Body of pancreas (tissue), 4 donors: Measurements from ENCODE around the gene CAV2. TPM values are rescaled to one million over a fixed set of nuclear protein-coding genes. Genes with fewer than 3 reads are reported as not detected.

Experiments
- ATAC-seq: fragments of 150-250 bp; one replicate; pipeline ENCODE4 v1.9.1; 2016
- DNase-seq, 4 donors: peaks; one replicate each; pipeline ENCODE4 v3.0.0-alpha.2; 2019
- H3K27ac ChIP-seq, 4 donors: fragments of 200-600 bp; sonication (generic); 1 replicate in 3 of 4; 2 replicates in 1 of 4; pipeline versions ENCODE4 v1.5.1 to v1.6.1; 2016 to 2019; ENCODE audit warnings: mild to moderate bottlenecking in 1 of 4, mixed read lengths in 1 of 4, moderate library complexity in 1 of 4
- H3K27me3 ChIP-seq, 2 donors: fragments of 200-600 bp; sonication (generic); one replicate each; pipeline ENCODE4 v1.6.0; 2016; ENCODE audit warnings: mild to moderate bottlenecking in 1 of 2
- H3K36me3 ChIP-seq, 2 donors: fragments of 200-600 bp; sonication (generic); replicated peaks in 1 of 2; 2 replicates each; pipeline ENCODE4 v1.5.1; 2016; ENCODE audit warnings: low read depth in 2 of 2; ENCODE audit not compliant: insufficient read depth in 1 of 2
- H3K4me1 ChIP-seq: fragments of 200-600 bp; sonication (generic); one replicate; pipeline ENCODE4 v1.6.0; 2016
- H3K4me3 ChIP-seq, 2 donors: fragments of 200-600 bp; sonication (generic); 1 replicate in 1 of 2; 2 replicates in 1 of 2; pipeline ENCODE4 v1.5.1; 2016 to 2019
- H3K9me3 ChIP-seq, 3 donors: fragments of 200-600 bp; sonication (generic); 1 replicate in 2 of 3; 2 replicates in 1 of 3; pipeline ENCODE4 v1.5.1; 2016
- POLR2A ChIP-seq, 3 donors: fragments of 450-650 bp; IDR thresholded peaks; one replicate each; pipeline ENCODE4 v1.6.1; 2016; ENCODE audit warnings: antibody characterized with exemption in 3 of 3, mild to moderate bottlenecking in 2 of 3
- WGBS, 2 donors: methylation state at CpG; one replicate each; pipeline ENCODE4 v1.1.5; 2017; 5-methylcytosine and 5-hydroxymethylcytosine counted together
- intact Hi-C: fragments of 100-400 bp; cut with DNase I; formaldehyde crosslinking; loops from one replicate; pipeline ENCODE4 v1.15.1; 2023
- total RNA-seq, 2 donors: library from RNA; depleted of rRNA; stranded (reverse); fragments of >200 nt; gene quantifications; one replicate each; pipeline ENCODE4 v1.1.0, GENCODE V29; 2016
- TF ChIP-seq, protein P1 (sequence below), 7 experiments: fragments of 450-650 bp in 4 of 7; fragments of 200-600 bp in 3 of 7; sonication (generic) in 3 of 7; IDR thresholded peaks; one replicate each; pipeline ENCODE4 v1.5.1; 2016 to 2019; ENCODE audit warnings: antibody characterized with exemption in 7 of 7

CAV2 gene
- total RNA-seq, 2 donors from 2014 or later = 47.0 to 51.1 TPM

DNA sequence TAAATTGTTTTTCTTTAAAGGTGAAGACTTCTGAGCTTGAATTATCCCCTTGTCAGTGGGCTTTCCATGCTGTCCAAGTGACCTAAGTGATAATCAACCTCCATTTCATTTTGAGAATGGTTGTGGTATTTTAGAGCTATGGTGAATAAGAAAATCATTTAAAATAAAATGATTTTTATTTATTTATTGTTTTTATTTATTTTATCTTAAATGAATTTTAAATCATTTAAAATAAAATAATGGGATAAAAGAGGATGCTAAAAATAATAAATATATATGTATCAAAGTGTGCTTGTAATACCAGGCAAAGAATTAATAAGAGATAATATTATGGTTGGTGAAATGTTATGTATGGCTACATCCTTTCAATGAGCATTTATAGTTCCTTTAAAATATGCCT lies 49.8 kb downstream of the CAV2 start:
- Histone ChIP-seq H3K27ac (no peak overlapping the region), H3K36me3 (no peaks in the 10 kb centered on the region), H3K4me3 (no peak overlapping the region), H3K27me3 (no peaks in the 10 kb centered on the region), H3K4me1 (no peaks in the 10 kb centered on the region), H3K9me3 (no peaks in the 10 kb centered on the region)
- DNase-seq (no peak), ATAC-seq (no peak)
- intact Hi-C loops = no loop called here
- TF ChIP-seq POLR2A (IDR thresholded peaks at IDR 0.05) = no peak
- TF ChIP-seq, protein P1, sequence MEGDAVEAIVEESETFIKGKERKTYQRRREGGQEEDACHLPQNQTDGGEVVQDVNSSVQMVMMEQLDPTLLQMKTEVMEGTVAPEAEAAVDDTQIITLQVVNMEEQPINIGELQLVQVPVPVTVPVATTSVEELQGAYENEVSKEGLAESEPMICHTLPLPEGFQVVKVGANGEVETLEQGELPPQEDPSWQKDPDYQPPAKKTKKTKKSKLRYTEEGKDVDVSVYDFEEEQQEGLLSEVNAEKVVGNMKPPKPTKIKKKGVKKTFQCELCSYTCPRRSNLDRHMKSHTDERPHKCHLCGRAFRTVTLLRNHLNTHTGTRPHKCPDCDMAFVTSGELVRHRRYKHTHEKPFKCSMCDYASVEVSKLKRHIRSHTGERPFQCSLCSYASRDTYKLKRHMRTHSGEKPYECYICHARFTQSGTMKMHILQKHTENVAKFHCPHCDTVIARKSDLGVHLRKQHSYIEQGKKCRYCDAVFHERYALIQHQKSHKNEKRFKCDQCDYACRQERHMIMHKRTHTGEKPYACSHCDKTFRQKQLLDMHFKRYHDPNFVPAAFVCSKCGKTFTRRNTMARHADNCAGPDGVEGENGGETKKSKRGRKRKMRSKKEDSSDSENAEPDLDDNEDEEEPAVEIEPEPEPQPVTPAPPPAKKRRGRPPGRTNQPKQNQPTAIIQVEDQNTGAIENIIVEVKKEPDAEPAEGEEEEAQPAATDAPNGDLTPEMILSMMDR (IDR thresholded peaks at IDR 0.05) = no peak

DNA sequence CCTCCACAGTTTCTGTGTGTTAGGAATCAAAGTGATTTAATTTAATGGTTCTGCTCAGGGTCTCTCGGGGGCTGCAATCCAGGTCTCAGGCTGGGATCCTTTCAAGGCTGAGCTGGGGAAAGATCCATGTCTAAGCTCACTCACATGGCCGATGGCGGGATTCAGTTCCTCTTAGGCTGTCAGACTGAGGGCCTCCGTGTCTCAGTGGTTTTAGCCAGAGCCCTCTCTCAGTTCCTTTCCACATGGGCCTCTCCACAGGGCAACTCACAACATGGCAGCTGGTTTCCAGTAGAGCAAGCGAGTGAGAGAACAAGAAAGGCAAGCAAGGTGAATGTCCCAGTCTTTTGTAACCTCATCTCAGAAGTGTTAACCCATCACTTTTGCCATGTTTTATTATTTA lies 52.2 kb downstream of the CAV2 start:
- no peak overlapping the region for H3K4me3 ChIP-seq
- intact Hi-C loops = no loop called here
- H3K27me3 ChIP-seq = no peaks in the 10 kb centered on the region
- no peak overlapping the region for H3K27ac ChIP-seq
- H3K9me3 ChIP-seq = no peaks in the 10 kb centered on the region
- ATAC-seq (no peak), DNase-seq (no peak)
- H3K4me1 ChIP-seq = no peaks in the 10 kb centered on the region
- no peaks in the 10 kb centered on the region for H3K36me3 ChIP-seq
- 72 to 80% methylated on average over 5 of the region's 5 CpGs for WGBS, 2 donors
- TF ChIP-seq POLR2A (IDR thresholded peaks at IDR 0.05) = no peak
- TF ChIP-seq, protein P1 (IDR thresholded peaks at IDR 0.05) = no peak

DNA sequence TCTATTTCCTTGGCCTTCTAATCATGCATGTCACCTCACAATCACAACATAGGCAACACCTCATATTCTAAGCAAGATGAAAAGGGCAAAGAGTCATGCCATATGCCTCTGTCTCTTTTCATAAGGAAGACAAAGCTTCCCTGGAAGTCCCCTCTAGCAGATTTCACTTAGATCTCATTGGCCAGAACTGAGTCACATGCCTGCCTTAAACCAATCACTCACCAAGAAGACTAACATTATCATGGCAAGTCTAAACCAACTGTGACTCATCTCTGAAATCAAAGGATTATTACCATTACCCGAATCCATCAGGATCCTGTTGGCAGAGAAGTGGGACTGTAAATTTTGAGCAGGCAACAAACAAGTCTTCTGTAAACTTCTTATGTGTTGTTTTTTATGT lies 53.1 kb downstream of the CAV2 start:
- intact Hi-C loops = no loop called here
- WGBS, 2 donors = 67 to 73% methylated on average over 1 of the region's 1 CpG
- no peaks in the 10 kb centered on the region for H3K4me1 ChIP-seq
- no peaks in the 10 kb centered on the region for H3K9me3 ChIP-seq
- DNase-seq (no peak), ATAC-seq (no peak)
- TF ChIP-seq, protein P1 (IDR thresholded peaks at IDR 0.05) = no peak
- TF ChIP-seq POLR2A (IDR thresholded peaks at IDR 0.05) = no peak
- H3K27me3 ChIP-seq = no peaks in the 10 kb centered on the region
- H3K4me3 ChIP-seq = no peak overlapping the region
- H3K36me3 ChIP-seq = no peaks in the 10 kb centered on the region
- no peak overlapping the region for H3K27ac ChIP-seq

DNA sequence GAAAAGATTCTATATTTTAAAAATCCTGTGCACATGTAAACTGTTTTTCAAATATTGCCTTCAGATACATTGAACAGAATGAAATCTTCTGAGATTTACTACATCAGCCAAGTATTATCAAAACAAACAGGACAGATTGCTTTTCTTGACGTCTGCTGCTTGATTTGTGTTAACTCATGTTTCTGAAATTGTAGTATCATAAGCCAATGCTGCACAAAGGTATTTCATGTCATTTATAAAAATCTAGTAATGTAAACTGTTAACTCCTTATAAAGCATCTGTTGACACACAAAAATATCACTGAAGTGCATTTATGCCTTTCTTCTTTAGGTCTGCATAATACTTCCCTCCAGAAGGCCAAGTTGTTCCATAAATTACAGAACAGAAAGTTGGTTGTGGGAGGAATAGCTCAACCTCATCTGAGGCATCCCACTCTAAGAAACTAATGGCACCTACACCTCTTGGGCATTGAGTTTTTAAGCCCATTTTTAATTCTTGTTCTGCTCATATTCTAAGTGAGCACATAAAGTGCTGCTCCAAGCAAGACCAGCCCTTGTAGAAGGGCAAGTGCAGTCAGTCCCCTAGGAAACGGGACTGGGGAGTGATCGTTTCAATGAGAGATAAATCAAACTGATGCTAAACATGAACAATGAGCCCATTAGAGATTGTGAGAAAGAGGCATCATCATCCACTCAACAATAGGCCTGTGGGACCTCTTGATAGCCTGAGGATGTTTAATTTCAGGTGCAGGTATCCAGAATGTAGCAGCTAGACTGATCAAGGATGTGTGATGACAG lies 53.8 kb downstream of the CAV2 start:
- no peak for TF ChIP-seq POLR2A (IDR thresholded peaks at IDR 0.05)
- TF ChIP-seq, protein P1 (IDR thresholded peaks at IDR 0.05) = no peak
- DNase-seq (no peak), ATAC-seq (no peak)
- Histone ChIP-seq H3K36me3 (no peaks in the 10 kb centered on the region), H3K4me3 (no peak overlapping the region), H3K4me1 (no peaks in the 10 kb centered on the region), H3K27ac (no peak overlapping the region), H3K27me3 (no peaks in the 10 kb centered on the region), H3K9me3 (no peaks in the 10 kb centered on the region)
- WGBS, 2 donors = 65 to 69% methylated on average over 3 of the region's 3 CpGs
- intact Hi-C loops = no loop called here

DNA sequence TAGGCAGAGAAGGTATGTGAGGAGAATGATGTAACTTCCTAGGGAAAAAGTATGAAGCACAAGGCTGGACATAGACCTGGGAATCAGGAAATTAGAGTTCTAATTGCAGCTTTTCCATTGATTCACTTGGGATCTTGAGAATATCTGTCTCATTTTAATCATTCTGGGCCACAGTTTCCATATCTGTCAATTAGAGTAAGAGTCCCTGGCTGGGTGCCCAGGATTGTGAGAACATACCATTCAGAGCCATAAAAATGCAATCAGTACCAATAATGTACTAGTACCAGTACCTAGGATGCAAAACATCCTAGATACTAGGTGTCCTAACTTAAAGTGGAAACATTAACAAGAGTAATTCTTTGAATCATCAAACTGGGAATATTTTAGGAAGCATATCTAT lies 54.9 kb downstream of the CAV2 start:
- no peak overlapping the region for H3K27ac ChIP-seq
- H3K36me3 ChIP-seq = no peaks in the 10 kb centered on the region
- ATAC-seq = no peak
- no peaks in the 10 kb centered on the region for H3K9me3 ChIP-seq
- intact Hi-C loops = no loop called here
- no peak for TF ChIP-seq POLR2A (IDR thresholded peaks at IDR 0.05)
- TF ChIP-seq, protein P1 (IDR thresholded peaks at IDR 0.05) = no peak
- no peaks in the 10 kb centered on the region for H3K27me3 ChIP-seq
- no peaks in the 10 kb centered on the region for H3K4me1 ChIP-seq
- no peak overlapping the region for H3K4me3 ChIP-seq
- peak in 2 of 4 donors; percentile 36 to 42 for DNase-seq
